RWPE1 (cell line): Measurements from ENCODE around the gene NCF2.
A peak's percentile ranks its signal among the peaks of the same experiment; 100 is the strongest.

ENCODE experiments used
- CTCF ChIA-PET: fragments of 350-600 bp; sonication (Branson Sonifier 250); formaldehyde crosslinking; extraction: SDS; loops from one replicate; lab custom pipeline; 2021; lab: Yijun Ruan, JAX
- POLR2A ChIA-PET: fragments of 400-600 bp; formaldehyde crosslinking; extraction: SDS; loops from one replicate; lab custom pipeline; 2020; ENCODE audit warnings: antibody characterized with exemption; ENCODE audit not compliant: low non-redundant PET; lab: Yijun Ruan, JAX
- DNase-seq: peaks from one replicate; pipeline ENCODE4 v3.0.0; 2012; ENCODE audit warnings: low spot score
- H3K27ac ChIP-seq: fragments of 450-650 bp; 2 replicates; pipeline ENCODE4 v1.5.1; 2017
- TF ChIP-seq, protein P1 (sequence below): fragments of 450-650 bp; conservative IDR thresholded peaks from 2 replicates; pipeline ENCODE4 v1.5.1; 2017; ENCODE audit warnings: low read depth, mild to moderate bottlenecking

Gene NCF2

GRCh38 chr1:183546427-183546826 is 43.8 kb downstream of the NCF2 start:
- ChIA-PET POLR2A (no interaction called here), CTCF (no interaction called here)
- TF ChIP-seq, protein P1, sequence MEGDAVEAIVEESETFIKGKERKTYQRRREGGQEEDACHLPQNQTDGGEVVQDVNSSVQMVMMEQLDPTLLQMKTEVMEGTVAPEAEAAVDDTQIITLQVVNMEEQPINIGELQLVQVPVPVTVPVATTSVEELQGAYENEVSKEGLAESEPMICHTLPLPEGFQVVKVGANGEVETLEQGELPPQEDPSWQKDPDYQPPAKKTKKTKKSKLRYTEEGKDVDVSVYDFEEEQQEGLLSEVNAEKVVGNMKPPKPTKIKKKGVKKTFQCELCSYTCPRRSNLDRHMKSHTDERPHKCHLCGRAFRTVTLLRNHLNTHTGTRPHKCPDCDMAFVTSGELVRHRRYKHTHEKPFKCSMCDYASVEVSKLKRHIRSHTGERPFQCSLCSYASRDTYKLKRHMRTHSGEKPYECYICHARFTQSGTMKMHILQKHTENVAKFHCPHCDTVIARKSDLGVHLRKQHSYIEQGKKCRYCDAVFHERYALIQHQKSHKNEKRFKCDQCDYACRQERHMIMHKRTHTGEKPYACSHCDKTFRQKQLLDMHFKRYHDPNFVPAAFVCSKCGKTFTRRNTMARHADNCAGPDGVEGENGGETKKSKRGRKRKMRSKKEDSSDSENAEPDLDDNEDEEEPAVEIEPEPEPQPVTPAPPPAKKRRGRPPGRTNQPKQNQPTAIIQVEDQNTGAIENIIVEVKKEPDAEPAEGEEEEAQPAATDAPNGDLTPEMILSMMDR = no peak
- DNase-seq = no peak
- H3K27ac ChIP-seq = no peak overlapping the region

DNA sequence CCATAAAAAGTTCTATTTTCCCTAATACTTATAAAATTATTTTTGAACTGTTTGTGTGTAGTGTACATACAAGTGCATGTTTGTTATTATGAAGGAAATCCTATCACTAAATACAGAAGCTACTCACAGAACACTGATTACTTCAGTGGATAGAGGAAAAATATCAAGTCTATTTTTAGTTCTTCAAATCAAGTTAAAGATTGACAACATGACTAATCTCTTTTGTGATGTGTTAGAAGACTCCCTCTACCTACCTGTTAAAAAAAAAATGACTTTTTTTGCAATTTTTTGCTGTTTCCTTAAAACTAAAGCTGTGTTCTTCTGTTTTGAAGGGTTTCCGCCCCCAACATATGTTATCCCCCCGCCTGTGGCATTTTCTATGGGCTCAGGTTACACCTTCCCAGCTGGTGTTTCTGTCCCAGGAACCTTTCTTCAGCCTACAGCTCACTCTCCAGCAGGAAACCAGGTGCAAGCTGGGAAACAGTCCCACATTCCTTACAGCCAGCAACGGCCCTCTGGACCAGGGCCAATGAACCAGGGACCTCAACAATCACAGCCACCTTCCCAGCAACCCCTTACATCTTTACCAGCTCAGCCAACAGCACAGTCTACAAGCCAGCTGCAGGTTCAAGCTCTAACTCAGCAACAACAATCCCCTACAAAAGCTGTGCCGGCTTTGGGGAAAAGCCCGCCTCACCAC is 45.5 kb downstream of the NCF2 start:
- no peak overlapping the region for H3K27ac ChIP-seq
- TF ChIP-seq, protein P1 = no peak
- no peak for DNase-seq
- ChIA-PET CTCF (interaction anchor here (1.2 kb wide), 1 partner anchor 23 kb away, joined by 3 read pairs; no protein-coding TSS in a partner anchor), POLR2A (no interaction called here)

- no peak overlapping the region for H3K27ac ChIP-seq
- CTCF ChIA-PET = no interaction called here
- DNase-seq = peak; percentile 63
- POLR2A ChIA-PET = no interaction called here
- TF ChIP-seq, protein P1 = peak; percentile 76
Measured at GRCh38 chr1:183543619-183544204, 46.5 kb downstream of the NCF2 start.

DNA sequence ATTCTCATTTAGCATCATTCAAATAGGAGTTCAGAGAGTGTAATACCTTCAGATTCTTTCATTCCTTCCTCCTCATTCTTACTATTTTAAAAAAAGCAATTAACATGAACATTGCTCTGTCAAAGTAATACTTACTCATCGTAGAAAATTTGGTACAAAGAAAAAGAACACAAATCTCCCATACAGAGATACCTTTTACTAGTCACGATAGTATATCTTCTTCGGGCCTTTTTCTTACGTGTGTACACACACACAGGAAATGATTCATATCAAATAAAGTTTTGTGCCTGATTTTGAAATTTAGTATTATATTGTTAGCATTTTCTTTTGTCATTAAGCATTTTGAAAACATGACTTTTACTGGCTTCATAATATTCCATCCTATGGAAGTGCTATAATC is 52.9 kb downstream of the NCF2 start:
- ChIA-PET CTCF (no interaction called here), POLR2A (no interaction called here)
- no peak overlapping the region for H3K27ac ChIP-seq
- DNase-seq = no peak
- TF ChIP-seq, protein P1 = no peak

DNA sequence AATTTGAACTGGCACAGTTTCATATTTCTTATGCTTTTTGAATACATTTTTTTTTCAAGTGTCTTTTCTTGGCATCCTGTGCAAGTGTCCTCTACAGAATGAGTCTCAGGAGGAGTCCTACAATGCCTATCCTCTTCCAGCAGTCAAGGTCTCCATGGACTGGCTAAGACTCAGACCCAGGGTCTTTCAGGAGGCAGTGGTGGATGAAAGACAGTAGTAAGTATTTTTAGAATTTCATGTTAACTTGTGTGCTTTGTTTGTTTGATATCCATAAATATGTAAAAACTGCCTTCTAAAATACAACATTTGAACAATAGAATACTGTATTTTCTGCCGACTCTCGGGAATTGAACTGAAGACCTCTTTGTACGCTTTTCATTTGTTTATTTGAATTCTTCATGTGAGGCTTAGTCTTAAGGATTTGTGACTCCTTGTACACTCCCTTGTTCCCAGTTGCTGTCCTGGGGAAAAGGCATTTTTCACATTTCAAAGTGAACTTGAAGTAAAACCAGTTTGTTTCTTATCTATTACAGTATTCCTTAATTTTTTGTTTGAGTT is 56.6 kb downstream of the NCF2 start:
- DNase-seq = no peak
- POLR2A ChIA-PET = no interaction called here
- H3K27ac ChIP-seq = no peak overlapping the region
- TF ChIP-seq, protein P1 = no peak
- CTCF ChIA-PET = interaction anchor here (0.6 kb wide), 1 partner anchor 15 kb away, joined by 4 read pairs; no protein-coding TSS in a partner anchor

DNA sequence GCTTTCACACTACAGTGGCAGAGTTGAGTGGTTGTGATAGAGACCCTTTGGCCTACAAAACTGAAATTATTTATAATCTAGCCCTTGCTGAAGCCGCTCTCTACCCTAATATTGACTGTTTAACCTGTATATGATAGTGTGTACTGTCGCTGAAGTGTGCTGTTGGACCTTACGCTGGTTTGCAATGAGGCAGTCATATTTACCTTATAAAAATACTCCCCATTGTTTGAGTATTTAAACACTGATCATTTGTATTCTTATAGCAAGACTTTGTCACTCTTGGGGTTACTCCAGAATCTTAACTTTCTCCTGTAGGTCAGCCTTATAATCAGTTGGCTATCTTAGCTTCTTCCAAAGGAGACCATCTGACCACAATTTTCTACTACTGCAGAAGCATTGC is 61.7 kb downstream of the NCF2 start:
- TF ChIP-seq, protein P1 = no peak
- CTCF ChIA-PET = interaction anchor here (0.7 kb wide), 1 partner anchor 11 kb away, joined by 5 read pairs; no protein-coding TSS in a partner anchor
- no peak overlapping the region for H3K27ac ChIP-seq
- POLR2A ChIA-PET = no interaction called here
- DNase-seq = no peak
